A549 treated with AZD9567 at 1 μM for 4 hours (cell line): ENCODE measurements around the gene MRPL38. TPM values are rescaled to one million over a fixed set of nuclear protein-coding genes. Genes with fewer than 3 reads are reported as not detected.

Experiments used
- total RNA-seq: library from RNA; stranded (reverse); fragments of 200-300 nt; extraction: Qiagen RNA extraction; gene quantifications from 5 replicates; pipeline ENCODE4 v1.2.3, GENCODE V29; 2022; ENCODE audit not compliant: insufficient read depth

The MRPL38 gene
- total RNA-seq: 100 to 137 TPM (median 130 TPM) in 5 replicates

DNA sequence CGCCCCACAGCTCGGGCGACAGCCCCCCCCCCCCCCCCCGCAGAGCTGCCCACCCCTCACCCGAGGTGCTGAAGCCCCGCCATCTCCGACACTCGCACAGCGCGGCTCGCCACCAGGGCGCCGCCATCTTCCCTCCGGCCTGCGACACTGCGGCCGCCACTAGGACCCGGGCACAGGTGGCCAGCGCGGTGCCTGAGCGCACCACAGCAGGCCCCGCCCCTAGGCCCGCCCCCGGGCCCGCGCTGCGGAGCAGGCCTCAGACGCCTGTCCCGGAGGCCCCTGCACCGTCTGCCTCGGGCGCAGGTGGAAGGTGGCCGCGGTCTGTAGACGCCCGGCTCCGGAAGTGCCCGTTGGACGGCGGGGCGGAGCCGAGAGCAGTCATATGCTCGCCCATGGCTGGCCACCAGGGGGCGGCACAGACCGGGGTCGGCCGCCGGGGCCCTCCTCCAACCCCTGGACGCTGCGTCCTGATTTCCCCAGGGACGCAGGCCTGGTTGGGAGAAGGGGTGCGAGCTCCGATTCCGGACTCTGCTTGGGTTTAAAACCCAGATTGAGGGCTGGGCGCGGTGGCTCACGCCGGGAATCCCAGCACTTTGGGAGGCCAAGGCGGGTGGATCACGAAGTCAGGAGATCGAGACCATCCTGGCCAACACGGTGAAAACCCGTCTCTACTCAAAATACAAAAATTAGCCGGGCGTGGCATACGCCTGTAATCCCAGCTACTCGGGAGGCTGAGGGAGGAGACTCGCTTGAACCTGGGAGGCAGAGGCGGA lies at the start of gene MRPL38:
TSS of gene MRPL38 (minus strand) at position 136 of the 773 bp plus-strand sequence. CDS start at position 127, 9 bp downstream.

DNA sequence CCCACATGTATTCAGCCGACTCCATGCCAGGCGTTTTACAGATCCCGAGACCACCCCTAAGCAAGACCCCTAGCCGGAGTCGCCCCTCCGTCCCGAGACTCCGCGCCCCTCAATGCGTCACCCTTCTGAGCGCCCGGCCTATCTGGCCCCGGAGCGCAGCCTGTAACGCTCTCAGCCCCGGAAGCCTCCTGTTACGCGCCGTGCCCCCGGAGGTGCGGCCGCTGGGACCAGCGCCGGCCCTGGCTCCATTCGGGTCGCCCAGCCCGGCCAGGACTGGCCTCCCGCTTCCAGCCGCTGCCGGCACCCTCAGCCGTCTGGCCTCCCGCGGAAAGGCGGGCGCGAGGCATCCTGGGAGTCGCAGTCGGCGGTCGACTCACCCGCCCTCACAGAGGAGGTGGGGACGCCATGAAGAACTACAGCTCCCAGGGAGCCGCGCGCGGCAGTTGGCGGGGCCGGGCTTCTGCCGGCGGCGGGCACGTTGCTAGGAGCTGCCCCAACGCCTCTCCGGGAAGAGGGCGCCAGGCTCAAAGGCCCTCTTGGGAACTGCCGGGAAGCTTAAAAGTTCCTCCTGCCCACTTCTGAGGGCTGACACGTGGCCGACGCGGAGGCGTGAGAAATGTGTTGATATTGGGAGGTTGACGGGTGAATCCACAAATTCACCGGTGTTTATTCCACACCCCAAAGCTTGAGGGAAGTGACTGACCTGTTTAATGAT lies 36.2 kb upstream of the MRPL38 start, which contains the start of gene FBF1:
TSS of gene FBF1 (minus strand) at position 316 of the 715 bp plus-strand sequence. CDS start 2,893 bp downstream, outside the sequence.

DNA sequence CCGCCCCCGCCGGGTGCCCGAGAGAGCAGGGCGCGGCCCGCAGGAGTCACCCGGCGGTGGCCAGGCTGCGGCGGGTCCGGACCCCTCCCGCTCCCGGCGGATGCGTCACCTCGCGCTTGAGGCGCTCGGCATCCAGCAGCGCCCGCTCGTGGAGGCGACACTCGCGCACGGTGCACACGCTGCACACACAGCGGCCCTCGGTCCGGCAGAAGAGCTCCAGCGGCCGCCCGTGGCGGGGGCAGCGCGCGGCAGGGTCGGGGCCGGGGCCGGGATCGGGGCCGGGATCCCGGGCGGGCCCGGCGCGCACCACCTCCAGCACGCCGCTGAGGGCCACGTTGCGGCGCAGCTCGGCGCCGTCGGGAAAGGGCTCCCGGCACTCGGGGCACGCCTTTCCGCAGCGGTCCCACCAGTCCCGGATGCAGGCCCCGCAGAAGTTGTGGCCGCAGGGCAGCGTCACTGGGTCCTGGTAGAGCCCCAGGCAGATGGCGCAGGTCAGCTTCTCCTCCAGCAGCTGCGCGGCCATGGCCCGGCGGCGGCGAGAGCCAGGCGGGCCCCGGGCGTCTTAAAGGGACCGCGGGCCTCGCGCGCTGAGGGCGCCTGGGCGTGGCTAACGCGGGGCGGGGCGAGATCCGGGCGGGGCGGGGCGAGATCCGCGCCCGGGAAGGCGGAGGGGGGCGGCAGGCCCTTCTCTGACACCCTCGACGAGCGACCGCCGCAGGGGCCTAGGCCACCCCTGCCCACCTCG lies 8.1 kb downstream of the MRPL38 start, which contains the start of gene TRIM65:
TSS of gene TRIM65 (minus strand) at position 537 of the 745 bp plus-strand sequence. CDS start at position 523, 14 bp downstream.

GRCh38 chr17:75878174-75878998 lies 26.3 kb downstream of the MRPL38 start, which contains the start of gene TRIM47:
TSS of gene TRIM47 (minus strand) at chr17:75878581. CDS start at chr17:75878548, 33 bp downstream.

DNA sequence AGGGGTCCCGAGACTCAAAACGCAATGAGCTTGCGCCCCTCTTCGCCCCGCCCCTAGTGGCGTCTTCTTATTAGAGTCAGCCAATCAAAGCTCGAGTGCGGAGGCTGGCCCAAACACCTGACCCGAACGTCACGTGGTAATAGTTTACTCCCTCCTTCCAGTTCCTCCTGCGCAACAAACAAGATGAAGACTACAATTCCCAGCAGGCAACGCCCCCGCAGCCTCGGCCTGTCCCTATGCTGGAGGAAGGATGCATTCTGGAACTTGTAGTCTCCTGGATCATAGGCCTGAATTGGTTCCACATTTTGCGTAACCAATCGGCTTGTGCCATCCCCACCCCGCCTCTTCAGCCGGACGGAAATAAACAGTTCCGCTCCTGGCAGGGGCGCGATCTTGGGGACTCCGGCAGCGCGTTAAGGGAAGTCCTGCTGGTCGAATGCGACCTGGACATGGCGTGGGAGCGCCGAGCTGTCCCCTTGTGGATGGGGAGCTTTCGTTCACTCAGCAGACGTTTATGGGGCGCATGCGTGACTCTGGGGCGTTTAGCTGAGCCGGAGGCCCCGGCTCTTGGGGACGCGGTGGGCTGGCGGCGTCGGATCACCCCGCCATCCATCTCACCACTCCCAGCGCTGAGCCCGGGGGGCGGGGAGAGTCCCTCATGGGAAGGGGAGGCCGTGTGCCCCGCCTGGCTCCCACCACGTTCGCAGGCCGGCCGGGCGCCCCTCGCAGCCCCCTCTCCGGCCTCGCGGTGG lies 49.2 kb downstream of the MRPL38 start, which contains the start of gene WBP2:
TSS of gene WBP2 (minus strand) at position 26 of the 752 bp plus-strand sequence. CDS start 38 bp downstream, outside the sequence.

Other genes starting within 250 kb of the MRPL38 start
- gene RECQL5, start 237.7 kb downstream of the MRPL38 start, total RNA-seq: 23.8 to 30.3 TPM (median 27.1 TPM) in 5 replicates
- gene SAP30BP, start 237.5 kb downstream of the MRPL38 start, total RNA-seq: 124 to 134 TPM (median 129 TPM) in 5 replicates
- 79.7 to 102 TPM (median 95.5 TPM) in 5 replicates for gene ITGB4, start 183.4 kb downstream of the MRPL38 start, total RNA-seq
- 64.4 to 81.9 TPM (median 77.0 TPM) in 5 replicates for gene GALK1, start 139.7 kb downstream of the MRPL38 start, total RNA-seq
- gene UNK, start 120.1 kb downstream of the MRPL38 start, total RNA-seq: 24.9 to 41.9 TPM (median 29.4 TPM) in 5 replicates
- 3.8 to 5.9 TPM (median 4.7 TPM) in 5 replicates for gene UNC13D, start 60.5 kb downstream of the MRPL38 start, total RNA-seq
- 76.9 to 93.6 TPM (median 84.8 TPM) in 5 replicates for gene WBP2, start 49.5 kb downstream of the MRPL38 start, total RNA-seq
- 149 to 167 TPM (median 156 TPM) in 5 replicates for gene TRIM47, start 26.3 kb downstream of the MRPL38 start, total RNA-seq
- gene TRIM65, start 7.9 kb downstream of the MRPL38 start, total RNA-seq: 24.6 to 42.5 TPM (median 37.6 TPM) in 5 replicates
- 5.0 to 9.4 TPM (median 8.5 TPM) in 5 replicates for gene FBF1, start 36.2 kb upstream of the MRPL38 start, total RNA-seq
- 16.3 to 17.6 TPM (median 17.1 TPM) in 5 replicates for gene ACOX1, start 74.3 kb upstream of the MRPL38 start, total RNA-seq
- 23.0 to 25.8 TPM (median 25.3 TPM) in 5 replicates for gene TEN1, start 74.4 kb upstream of the MRPL38 start, total RNA-seq
- gene CDK3, start 96.0 kb upstream of the MRPL38 start, total RNA-seq: 4.6 to 5.5 TPM (median 5.0 TPM) in 4 of 5 replicates, not detected in the other
- gene EVPL, start 122.4 kb upstream of the MRPL38 start, total RNA-seq: 8.9 to 18.2 TPM (median 16.9 TPM) in 5 replicates
- 82.2 to 91.8 TPM (median 85.0 TPM) in 5 replicates for gene SRP68, start 167.6 kb upstream of the MRPL38 start, total RNA-seq
- 1.5 to 2.0 TPM (median 1.8 TPM) in 4 of 5 replicates, not detected in the other for gene GALR2, start 169.9 kb upstream of the MRPL38 start, total RNA-seq
- 0.21 to 0.52 TPM (median 0.46 TPM) in 4 of 5 replicates, not detected in the other for gene ZACN, start 174.3 kb upstream of the MRPL38 start, total RNA-seq
- gene EXOC7, start 198.9 kb upstream of the MRPL38 start, total RNA-seq: 45.7 to 65.2 TPM (median 60.0 TPM) in 5 replicates
- 0.47 to 0.64 TPM (median 0.59 TPM) in 4 of 5 replicates, not detected in the other for gene FOXJ1, start 236.4 kb upstream of the MRPL38 start, total RNA-seq